PC-9 (cell line): Measurements from ENCODE around the gene CHRNA9. TPM values are rescaled to one million over a fixed set of nuclear protein-coding genes. Genes with fewer than 3 reads are reported as not detected.

Experiments
- BruUV-seq: library from RNA; stranded (reverse); fragments of 400-500 nt; replicated peaks from 2 replicates; lab custom pipeline; 2021; lab: Mats Ljungman, UMichigan
- CTCF ChIA-PET: fragments of 300-600 bp; sonication (Branson Sonifier 250); formaldehyde crosslinking; loops from one replicate; lab custom pipeline; 2022; ENCODE audit warnings: antibody characterized with exemption; lab: Charles Lee
- POLR2A ChIA-PET: fragments of 300-600 bp; sonication (Branson Sonifier 250); formaldehyde crosslinking; loops from one replicate; lab custom pipeline; 2022; ENCODE audit warnings: antibody characterized with exemption; ENCODE audit not compliant: unreplicated experiment; lab: Charles Lee
- DNase-seq, 2 experiments: peaks; one replicate each; pipeline versions ENCODE4 v3.0.0 to v3.0.0-alpha.2; 2015 to 2022; ENCODE audit warnings: mixed read lengths in 1 of 2
- H2AFZ ChIP-seq: fragments of 200-600 bp; sonication (generic); 2 replicates; pipeline ENCODE4 v1.8.1; 2017; ENCODE audit warnings: antibody characterized with exemption
- H3F3A ChIP-seq: fragments of 200-600 bp; sonication (generic); 2 replicates; pipeline ENCODE4 v1.8.1; 2017; ENCODE audit warnings: antibody characterized with exemption, mild to moderate bottlenecking, low read depth; ENCODE audit not compliant: insufficient read depth
- H3K27ac ChIP-seq: fragments of 200-600 bp; sonication (generic); 2 replicates; pipeline ENCODE4 v1.6.1; 2016; ENCODE audit warnings: mixed run types
- H3K27me3 ChIP-seq: fragments of 200-600 bp; sonication (generic); 2 replicates; pipeline ENCODE4 v1.6.1; 2016; ENCODE audit warnings: low read depth, mixed run types; ENCODE audit not compliant: insufficient read depth
- H3K36me3 ChIP-seq: fragments of 200-600 bp; sonication (generic); 2 replicates; pipeline ENCODE4 v1.6.1; 2016; ENCODE audit warnings: low read depth, mixed run types
- H3K4me1 ChIP-seq: fragments of 200-600 bp; sonication (generic); replicated peaks from 2 replicates; pipeline ENCODE4 v1.6.1; 2016; ENCODE audit warnings: mixed run types; ENCODE audit not compliant: insufficient read depth
- H3K4me2 ChIP-seq: fragments of 200-600 bp; sonication (generic); 2 replicates; pipeline ENCODE4 v1.6.1; 2017; ENCODE audit warnings: mixed run types
- H3K4me3 ChIP-seq: fragments of 200-600 bp; sonication (generic); 2 replicates; pipeline ENCODE4 v1.6.1; 2016; ENCODE audit warnings: mixed run types
- H3K79me2 ChIP-seq: fragments of 200-600 bp; sonication (generic); 2 replicates; pipeline ENCODE4 v1.6.1; 2017; ENCODE audit warnings: low read depth, mixed run types
- H3K9me2 ChIP-seq: fragments of 200-600 bp; sonication (generic); 2 replicates; pipeline ENCODE4 v1.8.1; 2017; ENCODE audit warnings: mild to moderate bottlenecking; ENCODE audit not compliant: insufficient read depth
- H3K9me3 ChIP-seq: fragments of 200-600 bp; sonication (generic); 2 replicates; pipeline ENCODE4 v1.8.1; 2016; ENCODE audit warnings: low read depth; ENCODE audit not compliant: insufficient read depth
- H4K20me1 ChIP-seq: fragments of 200-600 bp; sonication (generic); 2 replicates; pipeline ENCODE4 v1.8.1; 2017; ENCODE audit not compliant: insufficient read depth
- CTCF ChIP-seq: fragments of 200-600 bp; sonication (generic); conservative IDR thresholded peaks from 2 replicates; pipeline ENCODE4 v1.6.1; 2017; ENCODE audit warnings: mixed run types, antibody characterized with exemption, mild to moderate bottlenecking, moderate library complexity
- EZH2 ChIP-seq: fragments of 200-600 bp; sonication (generic); IDR thresholded peaks from 2 replicates; pipeline ENCODE4 v1.8.0; 2017; ENCODE audit warnings: antibody characterized with exemption, low read depth
- intact Hi-C: fragments of 100-400 bp; cut with micrococcal nuclease; formaldehyde crosslinking; loops from one replicate; pipeline ENCODE4 v1.10.0; 2022; ENCODE audit not compliant: unreplicated experiment
- total RNA-seq: library from RNA; stranded (reverse); gene quantifications from 2 replicates; pipeline ENCODE4 v1.2.3, GENCODE V29; 2021

CHRNA9 gene
- total RNA-seq, 1 experiment from 2014 or later = not detected

- Histone ChIP-seq H3K4me1 (peaks cover 47% of the 10 kb centered on the region), H3K9me3 (peaks cover 5% of the 10 kb centered on the region), H3K79me2 (no peaks in the 10 kb centered on the region), H3K4me2 (peak overlapping the region; percentile 68), H3K36me3 (no peaks in the 10 kb centered on the region; the same call in 1 of the 2 replicates), H2AFZ (no peak overlapping the region), H3F3A (peaks cover 42% of the 10 kb centered on the region), H3K27me3 (no peaks in the 10 kb centered on the region), H4K20me1 (no peaks in the 10 kb centered on the region), H3K9me2 (0 out of 2 replicates have a peak, but pooled peaks cover 4% of the 10 kb centered on the region), H3K27ac (peak overlapping the region; percentile 80), H3K4me3 (no peak overlapping the region; the same call in 1 of the 2 replicates)
- BruUV-seq = no TSS peak
- TF ChIP-seq CTCF (no peak), EZH2 (no peak)
- intact Hi-C loops = loop anchor here (1.0 kb wide), 2 partner anchors 41 to 47 kb away; no protein-coding TSS in a partner anchor
- ChIA-PET CTCF (no interaction called here), POLR2A (interaction anchor here (0.6 to 0.7 kb wide), 5 partner anchors 36 to 356 kb away, joined by 3 to 7 read pairs (median 3); no protein-coding TSS in a partner anchor)
- DNase-seq = peak; percentile 71 to 97
Observed at GRCh38 chr4:40363382-40363920, 28.3 kb downstream of the CHRNA9 start.

- no TSS peak for BruUV-seq
- ChIA-PET POLR2A (interaction anchor here (0.6 to 0.7 kb wide), 4 partner anchors 36 to 356 kb away, joined by 3 to 7 read pairs (median 4); no protein-coding TSS in a partner anchor), CTCF (no interaction called here)
- no peaks in the 10 kb centered on the region; the same call in 1 of the 2 replicates for H3K36me3 ChIP-seq
- DNase-seq = no peak
- TF ChIP-seq EZH2 = no peak
- TF ChIP-seq CTCF = no peak
- H3K4me1 ChIP-seq = peaks cover 47% of the 10 kb centered on the region
- peak overlapping the region; percentile 68 for H3K4me2 ChIP-seq
- no peaks in the 10 kb centered on the region for H4K20me1 ChIP-seq
- H3K9me3 ChIP-seq = peaks cover 5% of the 10 kb centered on the region
- H2AFZ ChIP-seq = no peak overlapping the region
- intact Hi-C loops = loop anchor here (1.0 kb wide), 2 partner anchors 40 to 48 kb away; no protein-coding TSS in a partner anchor
- peak overlapping the region; percentile 80 for H3K27ac ChIP-seq
- peak overlapping the region; percentile 18; the same call in 1 of the 2 replicates for H3K4me3 ChIP-seq
- H3K27me3 ChIP-seq = no peaks in the 10 kb centered on the region
- peaks cover 42% of the 10 kb centered on the region for H3F3A ChIP-seq
- H3K9me2 ChIP-seq = 0 out of 2 replicates have a peak, but pooled peaks cover 4% of the 10 kb centered on the region
- H3K79me2 ChIP-seq = no peaks in the 10 kb centered on the region
Observed at GRCh38 chr4:40363945-40364344, 28.8 kb downstream of the CHRNA9 start.

GRCh38 chr4:40365766-40366165 is 30.6 kb downstream of the CHRNA9 start:
- H3K4me1 ChIP-seq = peaks cover 47% of the 10 kb centered on the region
- H3K27ac ChIP-seq = peak overlapping the region; percentile 80
- 0 out of 2 replicates have a peak, but pooled peaks cover 4% of the 10 kb centered on the region for H3K9me2 ChIP-seq
- TF ChIP-seq CTCF (no peak), EZH2 (no peak)
- H3K36me3 ChIP-seq = no peaks in the 10 kb centered on the region; the same call in 1 of the 2 replicates
- ChIA-PET CTCF (no interaction called here), POLR2A (no interaction called here)
- peaks cover 42% of the 10 kb centered on the region for H3F3A ChIP-seq
- no peak for DNase-seq
- H2AFZ ChIP-seq = no peak overlapping the region
- H3K4me2 ChIP-seq = no peak overlapping the region
- H3K9me3 ChIP-seq = peaks cover 5% of the 10 kb centered on the region
- no peaks in the 10 kb centered on the region for H4K20me1 ChIP-seq
- no peaks in the 10 kb centered on the region for H3K79me2 ChIP-seq
- intact Hi-C loops = no loop called here
- no TSS peak for BruUV-seq
- no peak overlapping the region for H3K4me3 ChIP-seq
- no peaks in the 10 kb centered on the region for H3K27me3 ChIP-seq
